GM21528 (cell line): ENCODE results near the gene MAPKAP1.

ENCODE experiments used
- ATAC-seq: cut with Tn5 transposase; IDR thresholded peaks from one replicate; pipeline ENCODE4 v1.9.1; 2021; ENCODE audit warnings: mild to moderate bottlenecking, moderate library complexity; ENCODE audit not compliant: unreplicated experiment, low FRiP score

The MAPKAP1 gene

GRCh38 chr9:125470189-125470588, 236.8 kb downstream of the MAPKAP1 start:
- ATAC-seq: no peak

DNA sequence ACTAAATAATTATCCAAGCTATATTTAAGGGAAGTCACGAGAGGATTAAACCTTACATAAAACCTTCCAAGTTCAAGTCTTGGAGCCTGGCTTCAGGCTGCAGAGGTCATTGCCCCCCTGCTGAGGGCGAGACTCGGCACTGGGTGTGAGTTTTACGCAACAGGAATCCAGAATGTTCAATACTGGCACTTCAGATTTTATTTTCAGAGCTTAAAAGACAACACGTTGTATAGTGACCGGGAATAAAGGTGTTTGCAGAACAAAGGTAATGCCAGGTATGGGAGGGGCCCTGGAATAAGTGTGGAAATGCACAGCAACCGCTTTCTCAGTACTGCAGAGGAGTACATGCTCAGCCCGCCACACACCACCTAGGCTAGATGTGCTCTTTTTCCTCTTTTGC, 238.4 kb downstream of the MAPKAP1 start:
- ATAC-seq: no peak

- no peak for ATAC-seq
Observed at GRCh38 chr9:125467116-125467740, 239.8 kb downstream of the MAPKAP1 start.

- no peak for ATAC-seq
Observed at GRCh38 chr9:125466411-125466810, 240.6 kb downstream of the MAPKAP1 start.

- ATAC-seq: no peak
Observed at GRCh38 chr9:125464591-125465385, 242.2 kb downstream of the MAPKAP1 start.

DNA sequence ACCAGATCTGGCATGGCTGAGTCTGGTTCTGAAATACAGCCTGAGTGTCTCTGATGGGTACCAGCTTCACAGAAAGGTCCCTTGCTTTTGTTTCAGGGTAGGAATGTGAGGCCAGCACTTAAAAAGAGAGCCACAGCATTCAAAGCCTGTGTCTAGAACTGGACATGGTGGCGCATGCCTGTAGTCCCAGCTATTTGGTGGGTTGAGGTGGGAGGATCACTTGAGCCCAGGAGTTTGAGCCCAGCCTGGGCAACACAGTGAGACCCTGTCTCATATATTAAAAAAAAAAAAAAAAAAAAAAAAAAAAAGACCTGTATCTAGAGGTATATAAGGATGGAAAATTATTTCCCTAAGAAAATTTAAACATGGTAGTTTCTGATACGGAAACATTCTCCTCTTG, 243.1 kb downstream of the MAPKAP1 start:
- no peak for ATAC-seq

DNA sequence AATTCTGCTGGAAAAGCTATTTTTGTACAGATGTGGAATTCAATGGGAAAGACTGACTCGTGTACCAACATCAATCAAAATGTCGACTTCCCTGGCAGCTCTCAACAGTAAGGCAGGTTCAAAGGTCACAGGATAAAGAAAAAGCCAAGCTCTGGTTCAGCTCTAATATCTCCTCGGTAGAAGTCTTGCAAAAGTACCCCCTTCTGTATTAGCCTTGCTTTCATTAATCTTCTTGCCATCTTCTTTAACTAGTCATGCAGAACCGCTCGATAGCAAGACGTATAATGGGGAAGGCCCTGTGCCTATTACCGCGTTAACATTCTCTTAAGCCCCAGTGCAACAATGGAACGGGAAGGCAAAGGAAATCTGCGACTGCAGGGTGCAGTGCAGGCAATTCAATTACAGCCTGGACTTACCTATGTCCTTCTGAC, 244.1 kb downstream of the MAPKAP1 start:
- no peak for ATAC-seq

- no peak for ATAC-seq
Observed at GRCh38 chr9:125461636-125462190, 245.3 kb downstream of the MAPKAP1 start.

DNA sequence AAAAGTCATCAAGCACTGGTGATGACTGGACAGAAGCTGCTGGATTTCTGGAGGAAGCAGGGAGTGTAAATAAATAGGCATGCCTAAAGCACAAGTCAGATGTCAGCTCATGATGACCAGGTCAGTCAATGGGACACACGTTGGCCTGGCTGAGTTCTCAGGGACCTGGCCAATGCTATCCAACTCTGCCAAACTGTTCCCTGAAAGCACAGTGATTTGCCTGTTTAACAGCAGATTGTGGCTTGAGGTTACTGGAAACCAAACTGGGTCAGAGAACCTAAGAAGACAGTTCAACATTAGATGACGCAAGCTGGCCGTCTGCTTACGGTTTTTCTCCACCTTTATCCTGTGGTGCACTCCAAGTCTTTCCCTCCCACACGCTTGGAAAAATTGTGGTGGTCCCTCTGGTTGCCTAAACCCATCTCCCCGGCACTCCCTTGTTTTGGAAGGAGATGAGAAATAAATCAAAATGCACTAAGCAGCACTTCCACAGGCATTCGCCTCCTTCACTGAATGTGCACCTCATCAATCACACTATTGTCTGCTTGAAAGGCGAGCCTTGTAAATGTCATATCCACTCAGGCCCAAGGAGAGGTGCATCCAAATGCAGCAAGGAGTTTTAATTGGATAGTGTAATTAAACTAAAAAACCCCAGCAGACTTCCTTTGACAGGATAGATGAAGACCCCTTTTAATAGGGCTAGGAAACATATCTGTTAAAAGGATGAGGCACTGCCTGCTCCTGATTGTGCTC, 245.9 kb downstream of the MAPKAP1 start:
- no peak for ATAC-seq

DNA sequence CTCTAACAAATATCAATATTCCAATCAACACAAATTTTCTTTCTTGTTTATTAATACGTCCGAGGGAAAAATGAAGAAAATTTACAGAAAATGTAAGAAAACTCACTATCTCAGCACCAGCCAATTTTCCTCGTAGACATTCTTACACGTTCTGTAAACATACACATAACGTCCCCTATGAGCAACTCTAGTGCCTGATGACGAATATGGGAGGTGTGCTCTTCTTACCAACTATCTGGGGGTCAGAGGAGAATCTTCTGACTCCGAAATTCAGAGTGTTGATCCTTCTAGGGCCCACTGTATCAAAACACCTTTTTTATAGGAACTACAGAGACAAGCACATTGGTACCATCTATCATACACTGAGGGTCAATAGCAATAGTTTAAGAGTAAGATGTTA, 246.7 kb downstream of the MAPKAP1 start:
- ATAC-seq: no peak

DNA sequence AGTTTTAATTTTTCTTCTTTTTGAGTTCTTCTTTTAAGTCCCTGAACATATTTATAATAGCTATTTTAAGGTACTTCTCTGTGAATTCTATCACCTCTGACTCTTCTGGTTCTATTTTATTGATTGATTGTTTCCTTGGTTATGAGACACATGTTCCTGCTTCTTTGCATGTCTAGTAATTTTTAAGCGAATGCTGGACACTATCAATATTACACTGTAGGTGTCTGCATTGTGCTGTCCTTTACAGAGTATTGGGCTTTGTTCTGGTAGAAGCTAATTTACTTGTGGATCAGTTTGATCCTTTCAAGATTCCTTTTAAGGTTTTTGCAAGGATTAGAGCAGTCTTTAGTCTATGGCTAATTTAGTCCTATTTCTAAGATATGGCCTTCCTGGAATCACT, 249.7 kb downstream of the MAPKAP1 start:
- no peak for ATAC-seq

GRCh38 chr9:125455876-125456275, 251.1 kb downstream of the MAPKAP1 start:
- ATAC-seq: no peak

GRCh38 chr9:125455132-125455531, 251.9 kb downstream of the MAPKAP1 start:
- no peak for ATAC-seq

- no peak for ATAC-seq
Observed at GRCh38 chr9:125447202-125447802, 259.7 kb downstream of the MAPKAP1 start.

DNA sequence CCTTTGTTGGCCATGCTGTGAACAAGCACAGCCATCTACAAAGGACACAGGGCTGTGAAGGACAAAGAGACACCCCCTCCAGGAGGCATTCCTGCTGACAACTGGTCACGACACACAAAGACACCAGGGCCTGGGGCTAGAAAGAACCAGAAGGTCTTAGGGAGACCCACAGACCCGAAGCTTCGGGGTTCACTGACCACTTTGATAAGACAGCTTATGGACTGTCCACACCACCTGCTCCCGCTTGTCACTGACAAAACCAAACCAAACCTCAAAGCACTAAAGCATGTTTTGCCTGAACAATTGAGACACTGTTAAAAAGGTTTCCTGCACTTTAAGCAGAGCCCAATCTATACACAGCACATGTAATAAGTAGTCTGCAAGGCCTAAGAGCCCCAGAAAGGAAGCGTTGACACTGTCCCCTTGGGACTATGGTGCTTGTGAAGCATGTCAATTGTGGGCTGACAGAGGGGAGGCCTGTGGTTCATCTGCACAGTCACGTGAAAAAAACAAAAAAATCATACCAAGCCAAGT, 260.4 kb downstream of the MAPKAP1 start:
- no peak for ATAC-seq

DNA sequence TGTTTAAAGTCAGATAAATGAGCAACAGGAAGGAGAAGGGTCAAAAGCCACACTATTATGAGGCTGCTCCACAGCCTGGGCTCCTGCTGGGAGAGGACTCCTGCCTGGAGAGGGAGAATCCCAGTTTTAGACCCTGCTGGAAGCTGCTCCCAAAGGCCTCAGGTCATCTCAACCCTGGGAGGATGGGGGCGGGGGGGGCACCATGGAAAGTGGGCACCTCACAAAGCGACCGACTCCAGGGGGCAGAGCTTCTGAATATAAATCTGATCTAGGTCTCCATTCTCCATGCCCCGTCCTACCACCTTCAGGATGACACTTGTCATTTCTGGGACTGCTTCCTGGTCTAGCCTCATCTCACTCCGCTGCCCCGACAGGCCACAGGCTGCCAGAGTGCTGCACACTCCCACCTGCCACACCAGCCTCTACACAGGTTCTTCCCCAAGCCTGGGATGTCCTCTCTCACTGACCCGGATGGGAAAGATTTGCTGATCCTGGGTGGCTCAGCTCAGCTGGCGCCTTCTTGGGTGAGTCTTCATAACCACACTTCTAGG, 262.0 kb downstream of the MAPKAP1 start:
- no peak for ATAC-seq

GRCh38 chr9:125444166-125444565, 262.8 kb downstream of the MAPKAP1 start:
- no peak for ATAC-seq

DNA sequence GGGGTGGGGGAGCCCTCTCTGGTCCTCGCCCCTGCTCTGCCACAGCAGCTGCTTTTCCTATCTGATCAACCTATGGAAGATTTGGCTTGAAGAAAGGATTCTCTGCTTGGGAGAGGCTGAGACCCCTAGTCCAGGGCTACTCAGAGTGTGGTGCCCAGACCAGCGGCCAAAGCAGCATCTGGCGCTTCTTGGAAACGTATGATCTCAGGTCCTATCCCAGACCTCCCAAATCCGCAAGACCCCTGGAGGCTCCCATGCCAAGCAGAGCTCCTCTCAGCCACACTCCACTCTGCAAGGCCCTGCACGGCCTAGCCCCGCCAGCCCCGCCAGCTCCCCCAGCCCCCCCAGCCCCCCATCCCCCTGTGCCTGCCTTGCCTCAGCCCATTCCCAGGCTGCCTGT, 263.6 kb downstream of the MAPKAP1 start:
- ATAC-seq: no peak

DNA sequence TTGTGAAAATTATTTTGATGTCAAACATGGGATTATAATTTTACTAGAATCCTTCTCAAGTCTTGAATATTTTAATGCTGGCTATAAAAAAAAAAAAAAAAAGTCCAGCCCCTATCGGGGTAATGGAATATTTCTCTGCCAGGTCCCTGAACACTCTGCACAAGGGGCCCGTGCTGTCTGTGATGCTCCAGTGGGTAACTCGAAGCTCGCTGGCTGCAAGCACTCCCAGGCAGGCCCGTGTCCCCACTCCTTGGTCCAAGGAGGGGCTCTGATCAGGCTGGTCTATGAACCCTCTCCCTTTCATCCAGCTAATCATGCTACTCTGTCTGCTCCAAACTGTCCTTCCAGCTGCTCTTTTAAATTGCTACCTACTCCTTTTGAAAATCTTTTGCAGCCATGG, 264.6 kb downstream of the MAPKAP1 start:
- ATAC-seq: no peak

DNA sequence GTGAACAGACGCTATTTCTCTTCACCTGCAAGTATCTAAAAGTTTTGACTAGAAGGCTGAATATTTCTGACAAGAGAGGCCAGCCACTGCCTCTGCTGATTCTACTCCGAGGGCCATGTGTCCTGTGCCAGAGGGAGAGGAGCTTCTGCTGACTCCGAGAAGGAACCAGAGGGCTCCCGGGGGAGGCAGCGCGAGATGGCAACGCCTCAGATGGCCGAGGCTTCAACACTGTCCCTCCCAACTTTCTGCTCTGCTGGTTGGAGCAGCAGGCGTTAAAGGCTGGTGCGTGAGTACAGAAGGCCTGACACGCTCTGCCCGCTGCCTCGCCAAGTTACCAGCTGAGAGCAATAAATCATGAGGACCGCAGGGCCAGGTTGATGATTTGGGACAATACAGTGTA, 266.6 kb downstream of the MAPKAP1 start:
- ATAC-seq: no peak
